Globus pallidus (tissue), 1 donor: Measurements from ENCODE around the gene COBL.

ENCODE experiments used
- DNase-seq: peaks from one replicate; pipeline ENCODE4 v3.0.0-alpha.2; 2015; ENCODE audit warnings: low spot score

Gene COBL

DNA sequence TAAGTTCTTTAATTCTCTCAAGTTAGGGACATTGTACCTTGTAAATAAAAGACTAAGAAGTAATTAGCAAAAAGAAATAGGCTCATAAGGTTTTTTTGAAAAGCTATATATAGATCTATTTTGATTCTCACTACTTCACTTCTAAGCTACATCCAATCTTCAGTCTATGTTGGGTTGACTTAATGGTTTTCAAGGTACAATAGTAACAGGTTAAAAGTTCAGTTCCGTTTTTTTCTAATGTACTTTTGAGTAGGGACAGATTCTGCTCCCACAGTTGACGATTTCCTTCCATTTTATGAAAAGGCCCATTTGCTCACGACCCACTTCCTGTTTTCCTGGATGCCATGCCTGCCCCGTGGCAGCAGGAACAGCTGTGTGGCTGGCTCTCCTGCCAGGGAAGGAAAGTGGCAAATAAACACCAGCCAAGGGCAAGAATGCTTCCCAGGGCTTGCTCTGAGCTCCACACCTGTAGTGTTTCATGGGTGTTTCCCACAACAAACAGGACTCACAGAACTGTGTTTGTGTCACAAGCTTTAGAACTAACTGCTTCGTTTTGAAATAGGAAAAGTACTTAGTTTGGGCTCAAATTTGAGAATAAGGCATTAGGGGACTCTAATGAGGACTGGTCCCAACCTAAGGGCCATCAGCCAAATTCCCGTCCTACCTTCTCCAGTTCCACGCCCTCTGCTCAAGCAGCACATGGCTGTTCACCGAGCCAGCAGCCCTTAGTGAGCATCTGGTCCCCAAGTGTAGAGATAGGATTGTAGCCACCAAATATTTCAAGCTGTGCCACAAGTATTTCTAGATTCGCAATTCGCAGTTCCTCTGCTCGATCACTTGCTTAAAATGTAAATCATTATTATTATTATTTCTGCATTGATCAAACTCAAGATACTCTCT lies 240.7 kb downstream of the COBL start:
- peak; percentile 26 for DNase-seq

DNA sequence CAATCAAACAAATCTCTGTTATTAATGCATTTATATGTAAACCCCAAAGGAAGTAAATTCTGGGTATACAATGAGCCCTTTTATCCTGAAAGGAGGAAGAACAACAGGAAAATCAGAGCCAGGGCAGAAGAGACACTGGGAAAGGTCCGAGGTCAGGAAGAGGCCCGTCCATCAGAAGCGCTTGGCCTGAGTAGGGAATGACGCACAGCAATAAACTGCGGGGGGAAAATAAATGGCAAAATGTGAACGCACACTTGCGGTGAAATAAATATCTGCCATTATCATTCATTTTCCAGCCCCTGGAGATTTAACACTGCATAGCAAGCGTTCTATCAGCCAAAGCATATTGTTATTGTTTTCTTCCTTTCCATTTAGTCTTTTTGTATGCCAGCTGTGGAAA lies 243.4 kb downstream of the COBL start:
- DNase-seq = peak; percentile 38

DNA sequence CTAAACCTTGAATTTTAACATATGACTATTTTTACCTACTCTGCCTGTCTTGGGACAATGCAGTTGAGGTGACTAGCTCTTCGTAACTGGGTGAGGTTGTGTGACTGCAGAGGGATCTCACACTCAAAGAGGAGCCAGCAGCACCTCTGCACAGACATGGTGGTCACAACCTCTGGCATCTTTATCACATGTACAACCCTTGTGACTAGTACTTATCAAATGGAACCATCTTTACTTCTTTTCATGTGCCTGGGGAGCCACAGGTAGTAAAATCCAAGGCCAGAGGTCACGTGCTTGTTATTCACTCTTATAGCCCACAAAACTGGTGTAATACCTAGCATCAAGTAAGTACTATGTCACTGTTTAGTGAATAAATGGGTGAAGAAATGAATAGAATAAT lies 244.3 kb downstream of the COBL start:
- DNase-seq = peak; percentile 29

DNA sequence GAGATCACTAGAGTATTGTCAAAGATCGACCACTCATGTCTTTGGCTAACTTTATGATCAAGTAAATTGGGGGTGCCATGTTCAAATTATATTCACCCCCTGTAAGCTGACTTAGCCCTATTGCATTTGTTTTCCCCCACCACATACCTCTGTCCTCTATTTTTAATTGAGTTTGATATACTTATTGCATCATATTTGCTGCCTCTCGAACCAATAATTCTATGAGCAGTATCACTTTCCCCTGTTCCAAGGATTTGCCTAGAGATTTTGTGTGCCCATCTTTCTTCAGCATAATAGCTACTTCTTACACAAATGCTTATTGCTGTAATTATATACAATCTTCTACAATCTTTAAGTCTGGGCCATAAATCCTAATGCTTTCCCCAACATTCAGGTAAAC lies 245.2 kb downstream of the COBL start:
- peak; percentile 27 for DNase-seq

DNA sequence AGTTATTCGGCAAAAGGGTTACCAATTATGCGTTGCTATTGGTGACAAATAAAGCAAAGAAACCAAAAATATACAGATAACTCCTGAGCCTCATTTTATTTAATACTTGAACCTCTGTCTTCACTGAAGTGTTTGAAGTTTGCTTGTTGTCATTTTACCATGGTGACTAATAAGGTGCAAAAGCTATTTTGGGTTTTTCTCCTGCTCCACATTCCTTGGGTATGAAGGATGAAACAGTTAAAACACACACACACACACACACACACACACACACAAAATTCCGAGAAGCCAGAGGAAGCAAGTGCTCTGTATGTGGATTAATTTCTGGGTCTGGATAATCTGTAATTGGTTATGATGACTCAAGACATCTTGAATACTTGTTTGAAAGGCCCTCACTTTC lies 246.5 kb downstream of the COBL start:
- no peak for DNase-seq

DNA sequence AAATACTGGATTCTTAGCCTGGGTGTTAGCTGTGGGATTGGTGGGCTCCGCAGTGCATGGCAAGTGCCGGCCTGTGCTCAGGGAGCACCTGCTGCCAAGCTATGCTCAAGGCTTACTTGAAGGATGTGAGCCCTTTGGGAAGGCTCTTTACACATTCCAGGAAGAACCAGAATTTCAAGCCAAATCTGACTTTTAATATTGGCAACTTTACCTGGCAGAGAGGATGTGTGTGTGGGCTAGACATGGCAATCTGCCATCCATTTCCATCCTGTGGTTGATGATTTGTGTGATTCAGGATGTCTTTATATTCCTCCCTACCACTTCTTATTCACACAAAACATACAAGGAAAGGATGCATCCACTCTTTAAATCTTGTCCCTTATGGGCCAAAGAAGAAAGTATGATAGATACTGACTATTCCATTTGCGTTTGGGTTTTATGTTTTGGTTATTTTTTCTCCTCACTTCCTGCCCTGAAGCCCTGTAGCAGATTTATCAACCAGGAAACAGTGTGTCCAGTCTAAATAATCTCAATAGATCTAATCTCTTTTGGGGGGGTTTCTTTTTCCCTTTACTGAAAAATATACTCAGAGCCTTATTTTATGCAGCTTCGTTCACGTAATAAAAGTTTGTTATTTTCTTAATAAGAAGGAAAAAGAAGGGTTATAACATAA lies 247.1 kb downstream of the COBL start:
- DNase-seq = peak; percentile 22

DNA sequence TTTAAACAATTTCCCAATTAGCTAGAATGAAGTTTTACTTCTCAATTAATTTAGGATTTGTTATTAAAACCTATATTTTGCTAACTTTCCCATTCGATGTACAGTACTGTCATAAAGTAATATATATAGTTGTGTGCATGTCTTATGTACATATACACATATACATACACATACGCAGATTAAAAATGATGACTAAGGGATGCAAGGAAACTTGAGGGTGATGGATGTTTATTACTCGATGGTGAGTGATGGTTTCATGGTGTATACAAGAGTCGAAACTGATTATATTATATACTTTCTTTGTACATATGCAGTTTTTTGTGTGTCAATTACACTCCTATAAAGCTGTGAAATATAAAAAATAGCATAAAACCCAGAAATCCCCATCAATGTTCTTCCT lies 248.2 kb downstream of the COBL start:
- no peak for DNase-seq

DNA sequence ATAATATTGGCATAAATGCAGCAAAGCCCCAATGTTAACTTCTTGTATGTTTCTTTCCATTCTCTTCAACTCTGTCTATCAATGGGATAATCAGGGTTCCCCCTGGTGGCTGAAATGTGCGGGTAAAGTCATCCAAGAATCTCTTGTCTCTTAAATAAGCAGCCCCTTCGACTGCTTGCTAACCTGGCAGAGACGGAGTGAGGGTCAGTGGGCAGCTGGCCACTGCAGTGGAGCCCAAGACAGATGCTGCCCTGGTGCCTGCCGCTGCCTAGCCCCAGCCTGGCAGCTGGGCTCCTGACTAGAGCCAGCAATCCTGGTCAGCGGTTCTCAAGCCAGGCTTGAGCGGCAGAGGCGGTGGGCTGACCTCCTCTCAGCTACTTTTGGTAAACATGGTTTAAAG lies 248.9 kb downstream of the COBL start:
- peak; percentile 82 for DNase-seq

DNA sequence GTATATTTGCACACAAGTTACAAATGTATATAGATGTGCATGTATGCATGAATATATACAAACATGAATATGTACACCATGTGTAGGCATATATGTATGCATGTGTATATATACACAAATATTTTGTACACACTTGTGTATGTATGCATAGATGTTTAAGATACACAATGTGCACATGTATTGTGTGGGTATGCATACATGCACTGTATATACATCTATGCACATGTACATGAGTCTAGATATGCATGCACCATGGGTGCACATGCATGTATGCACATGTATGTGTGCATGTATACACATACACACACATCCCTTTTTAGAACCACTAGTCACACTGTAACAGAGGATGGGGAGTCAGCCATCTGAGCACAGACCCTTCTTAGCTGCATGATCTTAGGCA lies 249.4 kb downstream of the COBL start:
- no peak for DNase-seq

DNA sequence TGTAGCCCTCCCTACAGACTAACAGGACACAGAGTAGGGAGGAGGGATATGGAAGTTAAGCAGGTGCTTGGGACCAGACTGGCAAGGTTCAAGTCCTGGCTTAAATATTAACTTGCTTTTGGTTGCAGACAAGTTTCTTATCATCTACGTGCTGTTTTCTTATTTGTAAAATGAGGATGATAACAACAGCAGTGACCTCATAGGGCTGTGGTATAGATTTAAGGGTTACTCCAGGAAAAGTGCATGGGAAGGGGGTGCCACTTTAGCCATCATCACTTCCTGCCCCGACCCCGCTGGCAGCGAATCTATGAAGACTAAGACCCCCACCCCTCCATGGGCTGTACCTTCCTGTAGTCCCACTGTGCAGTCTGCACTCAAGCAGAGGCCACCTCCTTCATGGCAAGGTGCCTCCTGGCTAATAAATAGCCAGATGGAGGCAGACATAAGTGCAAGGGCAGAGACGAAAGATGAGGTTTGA lies 250.2 kb downstream of the COBL start:
- no peak for DNase-seq

DNA sequence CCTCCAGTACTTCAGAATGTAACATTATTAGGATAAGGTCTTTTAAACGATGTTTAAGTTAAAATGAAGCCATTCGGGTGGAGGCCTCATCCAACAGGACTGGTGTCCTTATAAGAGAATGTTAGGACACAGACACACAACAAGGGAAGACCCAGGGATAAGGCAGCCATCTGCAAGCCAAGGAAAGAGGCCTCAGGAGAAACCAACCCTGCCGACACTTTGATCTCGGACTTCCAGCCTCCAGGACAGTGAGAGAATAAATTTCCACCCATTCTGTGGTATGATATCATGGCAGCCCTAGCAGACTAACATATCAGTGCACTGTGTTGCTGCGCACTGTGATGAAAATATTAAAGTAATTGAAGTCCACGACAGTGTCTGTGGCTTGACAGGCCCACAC lies 250.8 kb downstream of the COBL start:
- DNase-seq = no peak

DNA sequence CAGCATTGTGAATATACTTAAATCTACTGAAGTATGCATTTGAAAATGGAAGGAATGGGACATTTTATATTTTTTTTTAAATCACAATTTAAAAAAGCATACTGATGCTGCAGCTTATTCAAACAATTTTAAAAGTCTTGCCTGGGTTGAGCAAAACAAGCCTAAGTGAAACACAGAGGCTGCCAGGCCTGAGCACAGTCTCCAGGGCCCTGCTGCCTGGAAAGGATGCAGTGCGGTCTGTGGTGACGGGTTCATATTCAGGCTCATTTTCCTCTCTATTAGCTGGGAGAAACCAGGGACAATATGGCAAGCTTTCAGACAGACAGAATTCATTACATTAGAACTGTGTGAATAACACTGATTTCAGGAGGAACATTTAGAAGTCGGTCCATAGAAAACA lies 251.9 kb downstream of the COBL start:
- DNase-seq = no peak

DNA sequence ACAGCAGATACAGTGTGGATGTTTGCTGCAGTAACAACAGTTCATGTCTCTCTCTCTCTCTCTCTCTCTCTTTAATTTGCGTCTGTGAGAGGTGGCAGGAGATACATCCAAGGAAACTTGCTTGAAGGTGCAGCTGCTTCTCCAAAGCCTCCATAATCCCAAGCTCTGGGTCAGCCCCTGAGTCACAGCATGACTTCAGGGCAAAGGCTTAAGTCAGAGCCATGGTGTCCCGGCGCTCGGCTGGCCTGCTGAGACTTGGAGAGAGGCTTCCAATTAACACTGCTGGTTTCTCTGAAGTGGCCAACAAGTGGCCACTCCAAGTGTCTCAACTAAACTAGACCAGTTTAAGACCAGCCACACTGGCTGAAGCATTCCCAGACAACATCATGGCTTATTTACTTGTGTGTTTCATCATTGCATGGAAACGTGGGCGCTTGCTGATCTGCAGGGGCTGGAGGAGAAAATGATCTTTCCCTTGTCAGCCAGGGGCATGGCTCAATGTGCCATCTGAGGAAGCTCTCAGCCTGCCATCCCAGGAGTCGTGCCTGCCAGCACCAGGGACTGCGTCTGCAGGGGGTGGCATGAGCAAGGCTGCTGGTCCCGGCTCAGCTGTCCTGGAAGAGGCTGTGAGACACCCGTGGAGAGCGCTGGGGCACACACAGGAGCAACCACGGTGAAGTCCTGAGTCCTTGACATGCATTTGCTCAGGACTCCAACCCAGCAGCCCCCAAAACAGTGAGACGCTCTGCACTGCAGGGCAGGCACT lies 254.2 kb downstream of the COBL start:
- DNase-seq = no peak

DNA sequence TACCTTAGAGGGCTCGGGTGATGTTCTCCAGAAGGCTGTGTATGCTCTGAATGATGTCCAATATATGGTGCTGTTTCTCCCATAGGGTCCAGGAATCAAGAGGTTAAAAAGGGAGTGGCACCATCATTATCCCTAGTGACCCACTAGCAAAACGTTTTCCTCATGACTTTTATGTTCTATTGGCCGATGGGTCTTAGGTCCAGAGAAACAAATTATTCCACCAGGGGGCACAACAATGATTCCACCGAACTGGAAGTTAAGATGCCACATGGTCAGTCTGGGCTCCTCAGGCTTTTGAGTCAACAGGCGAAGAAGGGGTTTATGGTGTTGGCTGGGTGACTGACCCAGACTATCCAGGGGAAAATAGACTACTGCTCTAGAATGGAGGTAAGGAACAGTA lies 256.1 kb downstream of the COBL start:
- no peak for DNase-seq

DNA sequence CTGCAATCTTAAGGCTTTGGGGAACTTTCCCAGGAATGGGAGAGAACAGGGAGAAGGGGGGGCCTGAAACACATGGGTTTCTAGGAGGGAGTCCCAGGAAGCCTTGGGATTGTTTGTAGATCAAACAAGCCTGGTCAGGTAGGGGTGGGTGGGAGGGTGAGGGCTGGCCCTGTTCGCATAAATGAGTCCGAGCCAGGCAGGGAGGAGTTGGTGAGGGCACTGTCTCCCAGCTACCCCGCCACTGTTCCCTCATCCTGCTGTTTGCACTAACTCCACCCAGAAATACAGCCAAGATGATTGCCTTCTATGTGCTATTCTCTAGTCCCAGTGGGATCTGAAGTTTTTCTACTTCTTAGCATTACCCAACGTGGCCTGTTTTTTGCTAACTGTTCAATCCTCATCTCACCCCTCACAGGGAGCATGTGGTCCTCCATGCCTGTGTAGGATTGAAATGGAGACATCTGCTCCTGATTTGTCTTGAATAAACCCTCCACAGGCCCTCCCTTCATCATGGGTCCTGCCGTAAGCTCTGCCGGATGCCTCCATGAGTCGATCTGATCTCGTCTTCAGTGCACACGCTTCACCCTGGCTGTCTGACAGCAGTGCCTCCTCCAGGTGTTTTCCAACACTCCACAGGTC lies 257.0 kb downstream of the COBL start:
- DNase-seq = no peak

DNA sequence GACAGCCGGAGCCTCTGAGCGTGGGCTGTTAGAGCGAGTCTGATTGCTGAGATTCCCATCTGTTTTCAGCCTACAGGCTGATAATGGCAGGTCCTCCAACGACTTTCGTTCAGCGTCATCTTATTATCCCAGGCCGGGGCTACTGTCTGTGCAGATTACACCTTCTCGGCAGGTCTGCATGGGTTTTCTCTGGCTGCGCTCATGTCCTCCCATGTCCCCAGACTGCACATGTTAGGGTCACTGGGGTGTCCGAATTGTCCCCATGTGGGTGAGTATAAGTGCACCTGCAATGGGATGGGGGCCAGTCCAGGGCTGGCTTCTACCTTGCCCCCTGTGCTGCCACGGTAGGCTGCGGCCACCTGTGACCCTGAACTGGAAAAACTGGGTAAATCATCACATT lies 257.8 kb downstream of the COBL start:
- DNase-seq = no peak

DNA sequence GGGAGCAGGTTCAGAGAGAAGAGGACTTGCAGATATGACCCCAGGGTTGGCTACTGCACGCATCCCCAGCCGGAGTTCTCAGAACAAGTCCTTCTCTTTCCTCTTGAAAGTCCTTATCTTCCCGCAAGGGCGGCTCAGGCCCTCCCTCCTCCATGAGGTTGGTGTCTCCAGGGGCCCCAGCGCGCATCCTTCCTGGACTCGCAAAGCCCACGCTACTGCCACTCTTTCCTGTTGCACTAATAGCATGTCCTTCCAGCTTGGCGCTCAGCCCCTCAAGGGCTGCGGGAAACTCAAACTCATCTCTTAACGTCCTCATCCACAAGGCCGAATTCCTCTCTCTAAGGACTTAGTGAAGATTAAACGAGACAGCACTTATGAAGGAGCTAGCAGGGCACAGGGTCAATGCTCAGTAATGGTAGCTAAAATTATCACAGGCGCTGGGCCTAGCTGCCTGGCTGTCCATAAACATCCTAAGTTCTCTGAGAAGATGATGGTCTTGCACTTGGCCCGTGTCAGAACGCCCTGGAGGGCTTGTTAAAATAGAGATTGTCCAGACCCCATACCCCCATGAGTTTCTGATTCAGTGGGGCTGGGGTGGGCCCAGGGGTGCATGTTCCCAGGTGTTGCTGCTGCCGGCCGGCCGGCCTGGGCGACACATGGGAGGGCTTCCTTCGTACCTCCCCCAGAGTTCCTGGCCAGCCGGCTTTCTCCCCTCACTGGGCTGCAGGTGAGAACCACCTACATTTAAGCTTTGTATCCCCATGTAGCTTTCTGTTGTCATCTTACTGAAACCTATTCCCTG lies 261.4 kb downstream of the COBL start:
- no peak for DNase-seq

DNA sequence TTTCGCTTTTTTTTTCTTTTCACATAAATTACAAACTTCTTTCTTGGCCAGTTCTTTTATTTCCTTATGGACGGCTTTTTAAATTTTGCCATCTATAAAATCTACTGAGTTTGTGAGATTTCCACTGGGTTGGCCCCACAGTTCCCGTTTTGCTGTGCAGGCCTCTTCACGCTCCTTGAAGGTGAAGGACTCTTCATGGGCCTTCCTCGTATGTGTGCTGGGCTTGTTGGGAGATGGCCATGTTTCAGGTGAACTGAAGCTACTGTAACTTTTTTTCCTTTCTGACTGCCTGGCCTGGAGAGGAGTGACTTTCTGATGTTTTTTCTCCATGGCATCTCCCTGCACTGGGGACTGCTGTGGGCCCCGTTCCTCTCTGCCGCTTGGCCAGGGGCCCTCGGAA lies 262.4 kb downstream of the COBL start:
- DNase-seq = no peak

DNA sequence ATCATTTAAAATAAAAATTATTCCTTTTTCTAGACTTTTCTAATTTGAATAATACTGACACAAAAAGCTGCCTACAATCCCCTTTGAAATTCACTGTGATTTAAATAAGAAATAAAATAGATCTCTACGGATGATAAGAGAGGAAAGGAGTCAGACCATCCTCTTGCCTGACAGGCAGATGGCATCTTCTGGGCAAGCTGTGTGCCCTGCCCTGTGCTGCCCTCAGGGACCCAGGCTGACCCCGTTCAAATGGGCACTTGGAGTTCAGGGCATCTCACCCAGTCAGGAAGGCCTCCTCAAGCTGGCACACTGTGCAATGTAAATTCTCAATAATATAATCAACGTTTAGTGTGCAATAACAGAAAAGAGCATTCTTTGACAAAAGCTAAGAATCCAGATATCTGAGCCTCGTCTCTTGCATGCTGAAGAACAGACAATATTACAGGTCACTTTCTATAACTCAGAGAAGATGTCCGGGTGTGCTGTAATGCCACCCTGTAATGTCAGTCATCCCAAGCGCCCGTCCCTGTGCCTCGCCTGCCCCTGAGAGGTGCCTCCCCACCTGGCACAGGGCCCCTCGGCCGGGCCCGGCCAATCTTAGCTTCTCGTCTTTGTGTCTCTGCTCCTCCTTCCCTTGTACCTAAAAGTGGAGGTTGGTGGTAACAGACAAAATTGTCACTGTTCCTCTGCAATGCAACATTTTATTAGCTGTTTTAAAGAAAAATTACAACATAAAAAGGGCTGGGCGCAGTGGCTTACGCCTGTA lies 263.3 kb downstream of the COBL start:
- DNase-seq = no peak

DNA sequence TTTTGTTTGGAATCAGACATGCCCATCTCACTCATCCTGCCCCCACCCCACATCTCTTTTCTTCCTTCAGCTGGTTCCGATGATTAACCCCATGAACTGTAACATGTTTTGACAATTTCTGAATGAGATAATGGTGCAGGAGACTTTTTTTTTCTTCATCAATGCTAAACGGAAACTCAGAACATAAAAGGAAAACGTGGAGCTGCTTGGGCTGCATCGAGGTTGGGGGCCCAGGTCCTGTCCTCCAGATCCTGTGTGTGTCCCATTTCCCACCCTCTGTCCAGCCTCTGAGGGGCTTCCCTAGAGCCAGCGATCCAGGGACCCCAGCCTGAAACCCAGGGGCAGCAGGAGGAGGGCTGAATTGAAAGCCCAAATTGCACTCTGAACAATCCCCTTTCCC lies 270.1 kb downstream of the COBL start:
- no peak for DNase-seq

DNA sequence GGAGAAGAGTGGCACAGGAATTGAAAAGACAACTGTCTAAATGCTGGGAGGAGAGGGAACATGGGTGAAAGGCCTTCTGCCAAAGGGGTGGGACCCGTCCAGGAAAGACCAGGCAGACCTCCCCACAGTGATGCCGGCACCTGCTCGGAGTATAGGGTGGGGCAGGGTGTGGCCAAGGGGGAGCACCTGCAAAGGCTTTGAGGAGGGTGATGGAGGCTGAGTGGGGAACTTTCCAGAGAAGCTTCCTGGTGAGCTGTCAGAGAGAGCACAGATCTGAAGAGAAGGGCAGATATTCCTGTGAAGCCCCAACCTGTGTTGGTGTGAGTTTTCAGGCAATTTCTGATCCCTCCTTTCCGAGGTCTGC lies 270.5 kb downstream of the COBL start:
- DNase-seq = no peak
